Measurements from ENCODE around the gene VGF.

VGF gene

GRCh38 chr7:101185258-101185839, 20.0 kb upstream of the VGF start:
- no peak for DNase-seq

- no peak for DNase-seq
These were observed 14.9 kb upstream of the VGF start, which contains the start of gene NAT16 for GRCh38 chr7:101180130-101180755. Gene NAT16, minus strand, starts transcription at chr7:101180293. Its CDS starts 5,486 bp downstream, at chr7:101174807.

GRCh38 chr7:101179713-101180112, 14.3 kb upstream of the VGF start:
- DNase-seq, result no peak

GRCh38 chr7:101179117-101179516, 13.7 kb upstream of the VGF start:
- no peak for DNase-seq

GRCh38 chr7:101177644-101178043, 12.3 kb upstream of the VGF start:
- DNase-seq, result no peak

- DNase-seq, result no peak
These were observed 10.3 kb upstream of the VGF start for GRCh38 chr7:101175664-101176063.

GRCh38 chr7:101174322-101174854, 9.0 kb upstream of the VGF start:
- no peak for DNase-seq

- no peak for DNase-seq
These were observed 8.4 kb upstream of the VGF start for GRCh38 chr7:101173752-101174244.

- no peak for DNase-seq
These were observed 7.7 kb upstream of the VGF start for GRCh38 chr7:101172854-101173751.

GRCh38 chr7:101172005-101172853, 6.9 kb upstream of the VGF start:
- DNase-seq, result no peak

GRCh38 chr7:101171442-101171837, 6.1 kb upstream of the VGF start:
- DNase-seq, result no peak

GRCh38 chr7:101170617-101171441, 5.5 kb upstream of the VGF start:
- DNase-seq, result no peak

- DNase-seq, result no peak
These were observed 4.6 kb upstream of the VGF start for GRCh38 chr7:101169838-101170551.

GRCh38 chr7:101169110-101169837, 3.9 kb upstream of the VGF start:
- DNase-seq, result no peak

- no peak for DNase-seq
These were observed 3.2 kb upstream of the VGF start for GRCh38 chr7:101168412-101169049.

- DNase-seq, result no peak
These were observed 2.5 kb upstream of the VGF start for GRCh38 chr7:101167645-101168411.

- no peak for DNase-seq
These were observed 1.7 kb upstream of the VGF start for GRCh38 chr7:101166909-101167644.

- DNase-seq, result no peak
These were observed 1.2 kb upstream of the VGF start for GRCh38 chr7:101166648-101166908.
